HG02970 (cell line): ENCODE results near the gene CMAS.

Experiments
- ATAC-seq: cut with Tn5 transposase; IDR thresholded peaks from one replicate; pipeline ENCODE4 v1.9.1; 2021; ENCODE audit warnings: mild to moderate bottlenecking, moderate library complexity, moderate number of reproducible peaks; ENCODE audit not compliant: unreplicated experiment, low FRiP score

CMAS gene

GRCh38 chr12:22105542-22105941 is 59.5 kb downstream of the CMAS start:
- ATAC-seq, result no peak

GRCh38 chr12:22110176-22110575 is 64.2 kb downstream of the CMAS start:
- no peak for ATAC-seq
